GM12878 (cell line): ENCODE data around the gene CLMP. TPM values are rescaled to one million over a fixed set of nuclear protein-coding genes. Genes with fewer than 3 reads are reported as not detected.

Experiments
- ATAC-seq: fragments of 200-7000 bp; cut with Tn5 transposase; 3 replicates; pipeline ENCODE4 v1.9.1; 2020; ENCODE audit warnings: mild to moderate bottlenecking, moderate library complexity
- BruUV-seq: library from RNA; stranded (reverse); fragments of 400-500 nt; replicated peaks from 2 replicates; lab custom pipeline; 2021; lab: Mats Ljungman, UMichigan
- CTCF ChIA-PET: fragments of 300-600 bp; sonication (Branson Sonifier 250); formaldehyde crosslinking; extraction: SDS; loops from one replicate; lab custom pipeline; 2021; ENCODE audit warnings: inconsistent platforms; lab: Yijun Ruan, JAX
- POLR2A ChIA-PET: fragments of 350-600 bp; formaldehyde crosslinking; extraction: SDS; loops from one replicate; lab custom pipeline; 2021; ENCODE audit warnings: inconsistent platforms; lab: Charles Lee
- RAD21 ChIA-PET: fragments of 300-600 bp; sonication (Branson Sonifier 250); formaldehyde crosslinking; loops from one replicate; lab custom pipeline; 2023; ENCODE audit warnings: antibody characterized with exemption; ENCODE audit not compliant: unreplicated experiment; lab: Charles Lee
- SMC1A ChIA-PET: fragments of 300-600 bp; sonication (Branson Sonifier 250); formaldehyde crosslinking; loops from one replicate; lab custom pipeline; 2023; ENCODE audit not compliant: unreplicated experiment, uncharacterized antibody; lab: Charles Lee
- DNase-seq: peaks from one replicate; pipeline ENCODE4 v3.0.0-alpha.2; 2011; ENCODE audit warnings: low read depth, low spot score
- FAIRE-seq: peaks from 3 replicates; lab custom pipeline; 2011; peaks lifted over from hg19 to GRCh38; lab: Jason Lieb, UNC
- H2AFZ ChIP-seq: 2 replicates; pipeline ENCODE4 v1.6.0; 2011; ENCODE audit warnings: low read depth, low read length, control low read depth; ENCODE audit not compliant: control insufficient read depth
- H3K27ac ChIP-seq: 2 replicates; pipeline ENCODE4 v1.5.1; 2011; ENCODE audit warnings: control low read depth; ENCODE audit not compliant: control insufficient read depth, insufficient read depth
- H3K27me3 ChIP-seq, 2 experiments: replicated peaks in 1 of 2; 2 replicates each; pipeline versions ENCODE4 v1.6.0 to v1.6.1; 2011; ENCODE audit warnings: low read length in 1 of 2; ENCODE audit not compliant: control insufficient read depth in 2 of 2, insufficient read depth in 2 of 2
- H3K36me3 ChIP-seq, 2 experiments: 2 replicates each; pipeline ENCODE4 v1.5.1; 2011; ENCODE audit warnings: low read length in 1 of 2; ENCODE audit not compliant: control insufficient read depth in 2 of 2, insufficient read depth in 2 of 2
- H3K4me1 ChIP-seq: 2 replicates; pipeline ENCODE4 v1.6.1; 2011; ENCODE audit warnings: mild to moderate bottlenecking, low read length, moderate library complexity, mixed read lengths; ENCODE audit not compliant: control insufficient read depth, insufficient read depth
- H3K4me2 ChIP-seq: 2 replicates; pipeline ENCODE4 v1.6.0; 2011; ENCODE audit warnings: control low read depth; ENCODE audit not compliant: control insufficient read depth, insufficient read depth
- H3K4me3 ChIP-seq: fragments of 200-600 bp; sonication (generic); 2 replicates; pipeline ENCODE4 v1.5.1; 2016
- H3K79me2 ChIP-seq: 2 replicates; pipeline ENCODE4 v1.6.0; 2011; ENCODE audit warnings: low read length; ENCODE audit not compliant: control insufficient read depth, insufficient read depth
- H3K9ac ChIP-seq: 2 replicates; pipeline ENCODE4 v1.8.0; 2011; ENCODE audit warnings: low read length, control low read depth, mixed read lengths; ENCODE audit not compliant: control insufficient read depth, insufficient read depth
- H3K9me3 ChIP-seq: replicated peaks from 3 replicates; pipeline ENCODE4 v1.5.1; 2011; ENCODE audit warnings: mild to moderate bottlenecking, low read length; ENCODE audit not compliant: control insufficient read depth, insufficient read depth
- H4K20me1 ChIP-seq: 2 replicates; pipeline ENCODE4 v1.6.0; 2011; ENCODE audit not compliant: control insufficient read depth, insufficient read depth
- BCL11A ChIP-seq: IDR thresholded peaks from 2 replicates; pipeline ENCODE4 v1.6.1; 2011; ENCODE audit warnings: low read depth, low read length
- BCL3 ChIP-seq: IDR thresholded peaks from 2 replicates; pipeline ENCODE4 v1.6.1; 2011; ENCODE audit warnings: borderline replicate concordance, low read depth, mild to moderate bottlenecking, moderate library complexity, low read length; ENCODE audit not compliant: insufficient read depth, poor library complexity, severe bottlenecking
- EZH2 ChIP-seq: IDR thresholded peaks from 2 replicates; pipeline ENCODE4 v1.6.1; 2012; ENCODE audit warnings: low read depth, mild to moderate bottlenecking, control low read depth, inconsistent platforms, low read length, borderline replicate concordance; ENCODE audit not compliant: control insufficient read depth
- MEF2B ChIP-seq: fragments of 450-650 bp; IDR thresholded peaks from 2 replicates; pipeline ENCODE4 v1.6.1; 2018; ENCODE audit warnings: mild to moderate bottlenecking, moderate library complexity; ENCODE audit not compliant: partially characterized antibody, poor library complexity, severe bottlenecking
- POU2F2 ChIP-seq: IDR thresholded peaks from 3 replicates; pipeline ENCODE4 v1.6.1; 2011; ENCODE audit warnings: low read depth, mild to moderate bottlenecking, low read length, borderline replicate concordance
- TBL1XR1 ChIP-seq: IDR thresholded peaks from 2 replicates; pipeline ENCODE4 v1.6.1; 2012; ENCODE audit warnings: low read depth, low read length, improper control_type of control experiment
- TCF12 ChIP-seq: IDR thresholded peaks from 2 replicates; pipeline ENCODE4 v1.6.1; 2011; ENCODE audit warnings: low read depth, mild to moderate bottlenecking, low read length
- WRNIP1 ChIP-seq: IDR thresholded peaks from 2 replicates; pipeline ENCODE4 v1.6.1; 2011; ENCODE audit warnings: low read depth, low read length, improper control_type of control experiment, borderline replicate concordance
- WGBS: methylation state at CpG from one replicate; pipeline ENCODE4 v1.1.6; 2016; ENCODE audit warnings: low lambda C conversion rate; ENCODE audit not compliant: insufficient replicate concordance, insufficient coverage; ENCODE audit errors: missing lambda C conversion rate; 5-methylcytosine and 5-hydroxymethylcytosine counted together
- in situ Hi-C: fragments of 300-500 bp; cut with MboI; formaldehyde crosslinking; loops from 9 replicates; pipeline ENCODE4 v1.14.3; 2018; ENCODE audit warnings: mixed read lengths
- intact Hi-C: fragments of 100-400 bp; cut with micrococcal nuclease; formaldehyde crosslinking; loops from one replicate; pipeline ENCODE4 v1.14.2; 2022; ENCODE audit not compliant: unreplicated experiment
- polyA plus RNA-seq, 11 experiments: library from polyadenylated mRNA; depleted of rRNA in 4 of 11; unstranded in 6 of 11; stranded (reverse) in 5 of 11; fragments of >200 nt; fragmentation: Nextera tagmentation in 4 of 11; fragmentation: Illumina TruSeq in 1 of 11; extraction: Ambion mirVana in 4 of 11; extraction: Trizol in 1 of 11; gene quantifications; 1 replicate in 1 of 11; 2 replicates in 10 of 11; pipeline versions ENCODE4 v1.2.1 to v1.2.3, GENCODE V29; 2011 to 2016; ENCODE audit warnings: inconsistent platforms in 2 of 11, missing spikeins in 2 of 11, low read depth in 1 of 11
- total RNA-seq, 4 experiments: library from RNA; depleted of rRNA in 3 of 4; stranded (reverse); fragments of >200 nt in 3 of 4; fragmentation: Illumina TruSeq in 1 of 4; extraction: Trizol in 1 of 4; gene quantifications; 2 replicates each; pipeline versions ENCODE4 v1.2.1 to v1.2.3, GENCODE V29; 2013 to 2021

CLMP gene
- total and polyA plus RNA-seq, 10 of the 15 experiments (the other 5 are each of a cell fraction or from before 2014, with no cell fraction given), result 0.01 to 0.71 (median 0.20) TPM; not detected in 4

- H3K36me3 ChIP-seq, result no peaks in the 10 kb centered on the region
- no peak overlapping the region for H2AFZ ChIP-seq
- no peak for ATAC-seq
- H3K4me2 ChIP-seq, result no peak overlapping the region
- H4K20me1 ChIP-seq, result no peaks in the 10 kb centered on the region
- in situ Hi-C loops, result loop anchor here (5.0 kb wide), 2 partner anchors 137 to 367 kb away; no protein-coding TSS in a partner anchor
- TF ChIP-seq BCL11A (no peak), WRNIP1 (no peak), BCL3 (no peak), TCF12 (no peak), EZH2 (no peak), MEF2B (no peak), TBL1XR1 (no peak), POU2F2 (no peak)
- TF ChIP-seq, all 136 proteins: peak for 0
- Histone ChIP-seq H3K9ac (no peak overlapping the region), H3K9me3 (no peaks in the 10 kb centered on the region), H3K4me3 (no peak overlapping the region), H3K27me3 (peaks cover 0 to 3% of the 10 kb centered on the region in 2 experiments; a peak in 2 of 4 replicates), H3K79me2 (no peaks in the 10 kb centered on the region), H3K4me1 (no peaks in the 10 kb centered on the region), H3K27ac (no peak overlapping the region)
- CTCF ChIA-PET, result interaction anchor here (0.6 to 9.5 kb wide), 17 partner anchors 9 to 401 kb away, joined by 3 to 117 read pairs (median 5); no protein-coding TSS in a partner anchor
- POLR2A ChIA-PET, result no interaction called here
- DNase-seq (no peak), FAIRE-seq (no peak)
- SMC1A ChIA-PET, result interaction anchor here (0.6 to 5.1 kb wide), 11 partner anchors 8 to 444 kb away, joined by 3 to 47 read pairs (median 3); no protein-coding TSS in a partner anchor
- RAD21 ChIA-PET, result interaction anchor here (1.0 to 5.1 kb wide), 3 partner anchors 38 to 137 kb away, joined by 3 to 44 read pairs (median 4); no protein-coding TSS in a partner anchor
- intact Hi-C loops, result loop anchor here (5.0 kb wide), 2 partner anchors 152 to 467 kb away; no protein-coding TSS in a partner anchor
- BruUV-seq, result no TSS peak
- 37% methylated on average over 6 of the region's 8 CpGs for WGBS
These were observed 84.7 kb downstream of the CLMP start for GRCh38 chr11:123110397-123110796.
